ENCODE results near the gene USH1G. TPM values are rescaled to one million over a fixed set of nuclear protein-coding genes. Genes with fewer than 3 reads are reported as not detected.

The USH1G gene
- total and polyA plus RNA-seq, 2 of the 13 experiments (the other 11 are each of a cell fraction or from before 2014, with no cell fraction given), result 0.04 TPM; not detected in 1

DNA sequence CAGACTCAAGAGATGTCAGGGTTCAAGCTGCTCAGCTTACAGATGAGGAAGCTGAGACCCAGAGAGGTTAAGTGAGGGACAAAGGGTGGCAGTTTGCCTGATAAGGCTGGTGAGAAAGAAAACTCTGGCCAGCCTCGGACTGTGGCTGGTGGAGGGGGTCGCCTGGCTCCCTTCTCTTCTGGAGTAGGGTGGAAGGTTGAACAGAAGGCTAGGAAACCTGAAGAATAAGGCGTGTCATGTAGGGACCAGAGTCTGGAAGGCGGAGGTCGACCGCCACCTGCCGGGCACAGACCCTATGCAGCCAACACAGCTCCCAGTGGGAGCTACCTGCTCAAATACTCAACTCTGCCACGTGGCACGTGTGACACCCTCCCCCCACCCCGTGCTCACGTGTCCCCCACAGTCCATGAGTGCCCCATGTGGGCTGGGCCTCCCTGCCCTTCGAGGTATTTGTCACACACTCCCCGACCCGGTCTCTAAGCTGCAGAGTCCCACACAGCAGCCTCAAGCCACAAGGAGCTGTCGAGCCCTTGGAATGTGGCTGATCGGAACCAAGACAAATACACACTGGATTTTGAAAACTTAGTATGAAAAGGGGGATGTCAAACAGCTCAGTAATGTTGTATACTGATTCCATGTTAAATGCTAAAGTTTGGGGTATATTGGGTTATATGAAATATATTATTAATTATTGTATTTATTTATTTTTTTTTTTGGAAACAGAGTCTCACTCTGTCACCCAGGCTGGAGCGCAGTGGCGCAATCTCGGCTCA is 37.7 kb upstream of the USH1G start (continued):
- TF ChIP-seq KLF9 (CRISPR knock-in tag; IDR thresholded peaks at IDR 0.05; ENCODE audit: low read depth), result no peak
- TF ChIP-seq MTA1 (CRISPR knock-in tag; IDR thresholded peaks at IDR 0.05; ENCODE audit: borderline replicate concordance), result peak; percentile 78; the same call in 1 of the 2 replicates
- TF ChIP-seq RARG (CRISPR knock-in tag; IDR thresholded peaks at IDR 0.05; ENCODE audit: low read depth), result no peak
- TF ChIP-seq TBX3 (IDR thresholded peaks at IDR 0.05; ENCODE audit: borderline replicate concordance), result peak; percentile 84
- TF ChIP-seq, protein P1, sequence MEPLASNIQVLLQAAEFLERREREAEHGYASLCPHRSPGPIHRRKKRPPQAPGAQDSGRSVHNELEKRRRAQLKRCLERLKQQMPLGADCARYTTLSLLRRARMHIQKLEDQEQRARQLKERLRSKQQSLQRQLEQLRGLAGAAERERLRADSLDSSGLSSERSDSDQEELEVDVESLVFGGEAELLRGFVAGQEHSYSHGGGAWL (CRISPR knock-in tag; IDR thresholded peaks at IDR 0.05), result peak; percentile 92
- TF ChIP-seq ZNF34 (CRISPR knock-in tag; IDR thresholded peaks at IDR 0.05; ENCODE audit: borderline replicate concordance), result no peak
- no peak for TF ChIP-seq ATM (IDR thresholded peaks at IDR 0.05; ENCODE audit: borderline replicate concordance)
- TF ChIP-seq, protein P2, sequence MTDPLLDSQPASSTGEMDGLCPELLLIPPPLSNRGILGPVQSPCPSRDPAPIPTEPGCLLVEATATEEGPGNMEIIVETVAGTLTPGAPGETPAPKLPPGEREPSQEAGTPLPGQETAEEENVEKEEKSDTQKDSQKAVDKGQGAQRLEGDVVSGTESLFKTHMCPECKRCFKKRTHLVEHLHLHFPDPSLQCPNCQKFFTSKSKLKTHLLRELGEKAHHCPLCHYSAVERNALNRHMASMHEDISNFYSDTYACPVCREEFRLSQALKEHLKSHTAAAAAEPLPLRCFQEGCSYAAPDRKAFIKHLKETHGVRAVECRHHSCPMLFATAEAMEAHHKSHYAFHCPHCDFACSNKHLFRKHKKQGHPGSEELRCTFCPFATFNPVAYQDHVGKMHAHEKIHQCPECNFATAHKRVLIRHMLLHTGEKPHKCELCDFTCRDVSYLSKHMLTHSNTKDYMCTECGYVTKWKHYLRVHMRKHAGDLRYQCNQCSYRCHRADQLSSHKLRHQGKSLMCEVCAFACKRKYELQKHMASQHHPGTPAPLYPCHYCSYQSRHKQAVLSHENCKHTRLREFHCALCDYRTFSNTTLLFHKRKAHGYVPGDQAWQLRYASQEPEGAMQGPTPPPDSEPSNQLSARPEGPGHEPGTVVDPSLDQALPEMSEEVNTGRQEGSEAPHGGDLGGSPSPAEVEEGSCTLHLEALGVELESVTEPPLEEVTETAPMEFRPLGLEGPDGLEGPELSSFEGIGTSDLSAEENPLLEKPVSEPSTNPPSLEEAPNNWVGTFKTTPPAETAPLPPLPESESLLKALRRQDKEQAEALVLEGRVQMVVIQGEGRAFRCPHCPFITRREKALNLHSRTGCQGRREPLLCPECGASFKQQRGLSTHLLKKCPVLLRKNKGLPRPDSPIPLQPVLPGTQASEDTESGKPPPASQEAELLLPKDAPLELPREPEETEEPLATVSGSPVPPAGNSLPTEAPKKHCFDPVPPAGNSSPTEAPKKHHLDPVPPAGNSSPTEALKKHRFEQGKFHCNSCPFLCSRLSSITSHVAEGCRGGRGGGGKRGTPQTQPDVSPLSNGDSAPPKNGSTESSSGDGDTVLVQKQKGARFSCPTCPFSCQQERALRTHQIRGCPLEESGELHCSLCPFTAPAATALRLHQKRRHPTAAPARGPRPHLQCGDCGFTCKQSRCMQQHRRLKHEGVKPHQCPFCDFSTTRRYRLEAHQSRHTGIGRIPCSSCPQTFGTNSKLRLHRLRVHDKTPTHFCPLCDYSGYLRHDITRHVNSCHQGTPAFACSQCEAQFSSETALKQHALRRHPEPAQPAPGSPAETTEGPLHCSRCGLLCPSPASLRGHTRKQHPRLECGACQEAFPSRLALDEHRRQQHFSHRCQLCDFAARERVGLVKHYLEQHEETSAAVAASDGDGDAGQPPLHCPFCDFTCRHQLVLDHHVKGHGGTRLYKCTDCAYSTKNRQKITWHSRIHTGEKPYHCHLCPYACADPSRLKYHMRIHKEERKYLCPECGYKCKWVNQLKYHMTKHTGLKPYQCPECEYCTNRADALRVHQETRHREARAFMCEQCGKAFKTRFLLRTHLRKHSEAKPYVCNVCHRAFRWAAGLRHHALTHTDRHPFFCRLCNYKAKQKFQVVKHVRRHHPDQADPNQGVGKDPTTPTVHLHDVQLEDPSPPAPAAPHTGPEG (CRISPR knock-in tag; IDR thresholded peaks at IDR 0.05), result peak; percentile 5; the same call in 1 of the 2 replicates
- no peak for TF ChIP-seq SSRP1 (CRISPR knock-in tag; IDR thresholded peaks at IDR 0.05)
- TF ChIP-seq ZNF570 (CRISPR knock-in tag; IDR thresholded peaks at IDR 0.05; ENCODE audit: borderline replicate concordance), result peak; percentile 61; the same call in 1 of the 2 replicates
- no peak for TF ChIP-seq CHCHD3 (CRISPR knock-in tag; IDR thresholded peaks at IDR 0.05)
- no peak for TF ChIP-seq KDM6A (CRISPR knock-in tag; IDR thresholded peaks at IDR 0.05; ENCODE audit: low read depth)
- TF ChIP-seq ZNF713 (CRISPR knock-in tag; IDR thresholded peaks at IDR 0.05), result no peak
- TF ChIP-seq MAZ (IDR thresholded peaks at IDR 0.05; ENCODE audit: borderline replicate concordance, low read depth, low read length), result no peak
- peak; percentile 68; the same call in 1 of the 2 replicates for TF ChIP-seq MAZ (CRISPR knock-in tag; IDR thresholded peaks at IDR 0.05; ENCODE audit: low read depth)
- TF ChIP-seq, protein P3, sequence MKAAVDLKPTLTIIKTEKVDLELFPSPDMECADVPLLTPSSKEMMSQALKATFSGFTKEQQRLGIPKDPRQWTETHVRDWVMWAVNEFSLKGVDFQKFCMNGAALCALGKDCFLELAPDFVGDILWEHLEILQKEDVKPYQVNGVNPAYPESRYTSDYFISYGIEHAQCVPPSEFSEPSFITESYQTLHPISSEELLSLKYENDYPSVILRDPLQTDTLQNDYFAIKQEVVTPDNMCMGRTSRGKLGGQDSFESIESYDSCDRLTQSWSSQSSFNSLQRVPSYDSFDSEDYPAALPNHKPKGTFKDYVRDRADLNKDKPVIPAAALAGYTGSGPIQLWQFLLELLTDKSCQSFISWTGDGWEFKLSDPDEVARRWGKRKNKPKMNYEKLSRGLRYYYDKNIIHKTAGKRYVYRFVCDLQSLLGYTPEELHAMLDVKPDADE (CRISPR knock-in tag; IDR thresholded peaks at IDR 0.05), result no peak
- TF ChIP-seq, protein P4, sequence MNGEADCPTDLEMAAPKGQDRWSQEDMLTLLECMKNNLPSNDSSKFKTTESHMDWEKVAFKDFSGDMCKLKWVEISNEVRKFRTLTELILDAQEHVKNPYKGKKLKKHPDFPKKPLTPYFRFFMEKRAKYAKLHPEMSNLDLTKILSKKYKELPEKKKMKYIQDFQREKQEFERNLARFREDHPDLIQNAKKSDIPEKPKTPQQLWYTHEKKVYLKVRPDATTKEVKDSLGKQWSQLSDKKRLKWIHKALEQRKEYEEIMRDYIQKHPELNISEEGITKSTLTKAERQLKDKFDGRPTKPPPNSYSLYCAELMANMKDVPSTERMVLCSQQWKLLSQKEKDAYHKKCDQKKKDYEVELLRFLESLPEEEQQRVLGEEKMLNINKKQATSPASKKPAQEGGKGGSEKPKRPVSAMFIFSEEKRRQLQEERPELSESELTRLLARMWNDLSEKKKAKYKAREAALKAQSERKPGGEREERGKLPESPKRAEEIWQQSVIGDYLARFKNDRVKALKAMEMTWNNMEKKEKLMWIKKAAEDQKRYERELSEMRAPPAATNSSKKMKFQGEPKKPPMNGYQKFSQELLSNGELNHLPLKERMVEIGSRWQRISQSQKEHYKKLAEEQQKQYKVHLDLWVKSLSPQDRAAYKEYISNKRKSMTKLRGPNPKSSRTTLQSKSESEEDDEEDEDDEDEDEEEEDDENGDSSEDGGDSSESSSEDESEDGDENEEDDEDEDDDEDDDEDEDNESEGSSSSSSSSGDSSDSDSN (CRISPR knock-in tag; IDR thresholded peaks at IDR 0.05), result peak; percentile 55
- TF ChIP-seq ZNF547 (CRISPR knock-in tag; IDR thresholded peaks at IDR 0.05), result no peak; the same call in 1 of the 2 replicates
- 0 out of 2 replicates have a peak, but pooled peaks have one; percentile 60 for TF ChIP-seq ZNF33B (CRISPR knock-in tag; IDR thresholded peaks at IDR 0.05)
- no peak for TF ChIP-seq WIZ (CRISPR knock-in tag; IDR thresholded peaks at IDR 0.05)

All from HepG2 (cell line).